ENCODE measurements around the gene ATP4B. TPM values are rescaled to one million over a fixed set of nuclear protein-coding genes. Genes with fewer than 3 reads are reported as not detected.

ATP4B gene
- total and polyA plus RNA-seq, 2 experiments from 2014 or later, result 16.2 to 30.8 TPM

- Histone ChIP-seq H3K4me1 (ENCODE audit: insufficient read depth) (no peaks in the 10 kb centered on the region), H3K27me3 (no peaks in the 10 kb centered on the region), H3K9me2 (replicated peaks; ENCODE audit: insufficient read depth) (no peaks in the 10 kb centered on the region), H4K20me1 (ENCODE audit: insufficient read depth, poor library complexity, severe bottlenecking) (no peaks in the 10 kb centered on the region), H3K9me3 (ENCODE audit: low read depth) (no peaks in the 10 kb centered on the region), H3K4me3 (no peak overlapping the region), H3K36me3 (replicated peaks; ENCODE audit: insufficient read depth, low read depth) (no peaks in the 10 kb centered on the region), H3K79me2 (peaks cover 82% of the 10 kb centered on the region), H3K4me2 (no peak overlapping the region), H3K27ac (no peak overlapping the region), H2AFZ (no peak overlapping the region)
- DNase-seq (ENCODE audit: low spot score), result no peak
- TF ChIP-seq EZH2phosphoT487 (IDR thresholded peaks at IDR 0.05; ENCODE audit: low read depth, severe bottlenecking, unreplicated experiment), result no peak
- no peak for TF ChIP-seq EZH2 (IDR thresholded peaks at IDR 0.05; ENCODE audit: borderline replicate concordance)
- no peak for TF ChIP-seq CTCF (IDR thresholded peaks at IDR 0.05; ENCODE audit: poor library complexity)
- WGBS (ENCODE audit: low lambda C conversion rate, missing lambda C conversion rate), result 95% methylated on average over 24 of the region's 25 CpGs
These were observed 49.9 kb downstream of the ATP4B start for GRCh38 chr13:113607889-113608635.

GRCh38 chr13:113607056-113607888 is 50.7 kb downstream of the ATP4B start:
- Histone ChIP-seq H2AFZ (no peak overlapping the region), H3K36me3 (replicated peaks; ENCODE audit: insufficient read depth, low read depth) (no peaks in the 10 kb centered on the region), H3K4me3 (no peak overlapping the region), H4K20me1 (ENCODE audit: insufficient read depth, poor library complexity, severe bottlenecking) (no peaks in the 10 kb centered on the region), H3K79me2 (peaks cover 87% of the 10 kb centered on the region), H3K27me3 (no peaks in the 10 kb centered on the region), H3K4me2 (no peak overlapping the region), H3K4me1 (ENCODE audit: insufficient read depth) (no peaks in the 10 kb centered on the region), H3K9me3 (ENCODE audit: low read depth) (no peaks in the 10 kb centered on the region), H3K27ac (no peak overlapping the region), H3K9me2 (replicated peaks; ENCODE audit: insufficient read depth) (no peaks in the 10 kb centered on the region)
- DNase-seq (ENCODE audit: low spot score), result no peak
- TF ChIP-seq EZH2phosphoT487 (IDR thresholded peaks at IDR 0.05; ENCODE audit: low read depth, severe bottlenecking, unreplicated experiment) (no peak), EZH2 (IDR thresholded peaks at IDR 0.05; ENCODE audit: borderline replicate concordance) (no peak), CTCF (IDR thresholded peaks at IDR 0.05; ENCODE audit: poor library complexity) (no peak)
- WGBS (ENCODE audit: low lambda C conversion rate, missing lambda C conversion rate), result 91% methylated on average over 28 of the region's 28 CpGs

- Histone ChIP-seq H3K27me3 (no peaks in the 10 kb centered on the region), H3K4me2 (no peak overlapping the region), H3K27ac (no peak overlapping the region), H4K20me1 (ENCODE audit: insufficient read depth, poor library complexity, severe bottlenecking) (no peaks in the 10 kb centered on the region), H3K9me2 (replicated peaks; ENCODE audit: insufficient read depth) (no peaks in the 10 kb centered on the region), H3K4me3 (no peak overlapping the region), H3K9me3 (ENCODE audit: low read depth) (no peaks in the 10 kb centered on the region), H3K79me2 (peaks cover 78% of the 10 kb centered on the region), H3K4me1 (ENCODE audit: insufficient read depth) (no peaks in the 10 kb centered on the region), H3K36me3 (replicated peaks; ENCODE audit: insufficient read depth, low read depth) (no peaks in the 10 kb centered on the region), H2AFZ (no peak overlapping the region)
- 97% methylated on average over 20 of the region's 34 CpGs for WGBS (ENCODE audit: low lambda C conversion rate, missing lambda C conversion rate)
- TF ChIP-seq EZH2phosphoT487 (IDR thresholded peaks at IDR 0.05; ENCODE audit: low read depth, severe bottlenecking, unreplicated experiment) (no peak), EZH2 (IDR thresholded peaks at IDR 0.05; ENCODE audit: borderline replicate concordance) (no peak), CTCF (IDR thresholded peaks at IDR 0.05; ENCODE audit: poor library complexity) (no peak)
- DNase-seq (ENCODE audit: low spot score), result no peak
These were observed 52.0 kb downstream of the ATP4B start for GRCh38 chr13:113605866-113606438.
